PC-3 (cell line): ENCODE results near the gene OR52E2.

Source experiments
- EZH2 ChIP-seq: fragments of 300-600 bp; sonication (generic); IDR thresholded peaks from one replicate; pipeline ENCODE4 v1.6.1; 2017; ENCODE audit warnings: antibody characterized with exemption, mild to moderate bottlenecking, low read length; ENCODE audit not compliant: unreplicated experiment
- EZH2phosphoT487 ChIP-seq: fragments of 300-600 bp; sonication (generic); IDR thresholded peaks from 2 replicates; pipeline ENCODE4 v1.6.1; 2018; ENCODE audit warnings: mild to moderate bottlenecking, antibody characterized with exemption, low read length, borderline replicate concordance
- TF ChIP-seq, protein P1 (sequence below): fragments of 300-600 bp; sonication (generic); conservative IDR thresholded peaks from 2 replicates; pipeline ENCODE4 v1.5.1; 2017; ENCODE audit warnings: antibody characterized with exemption, low read depth, mild to moderate bottlenecking, low read length

DNA sequence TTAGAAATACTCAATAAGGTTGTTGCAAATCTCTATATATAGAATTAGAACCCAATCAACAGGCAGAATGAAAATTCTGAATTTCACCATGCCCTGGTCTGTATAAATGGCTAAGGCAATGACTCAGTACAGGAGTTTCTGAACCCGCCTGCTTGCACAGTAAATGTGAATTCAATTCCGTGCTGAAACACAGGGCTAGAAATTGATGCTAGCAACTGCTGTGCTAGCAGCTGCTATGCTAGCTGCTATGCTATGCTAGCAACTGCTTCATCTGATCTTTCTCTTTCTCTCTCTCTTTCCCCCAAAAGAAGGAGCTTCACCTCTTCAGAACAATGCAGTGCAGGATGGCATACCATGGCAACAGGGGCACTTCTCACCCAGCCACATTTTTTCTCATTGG lies 22.8 kb downstream of the OR52E2 start:
- TF ChIP-seq, protein P1, sequence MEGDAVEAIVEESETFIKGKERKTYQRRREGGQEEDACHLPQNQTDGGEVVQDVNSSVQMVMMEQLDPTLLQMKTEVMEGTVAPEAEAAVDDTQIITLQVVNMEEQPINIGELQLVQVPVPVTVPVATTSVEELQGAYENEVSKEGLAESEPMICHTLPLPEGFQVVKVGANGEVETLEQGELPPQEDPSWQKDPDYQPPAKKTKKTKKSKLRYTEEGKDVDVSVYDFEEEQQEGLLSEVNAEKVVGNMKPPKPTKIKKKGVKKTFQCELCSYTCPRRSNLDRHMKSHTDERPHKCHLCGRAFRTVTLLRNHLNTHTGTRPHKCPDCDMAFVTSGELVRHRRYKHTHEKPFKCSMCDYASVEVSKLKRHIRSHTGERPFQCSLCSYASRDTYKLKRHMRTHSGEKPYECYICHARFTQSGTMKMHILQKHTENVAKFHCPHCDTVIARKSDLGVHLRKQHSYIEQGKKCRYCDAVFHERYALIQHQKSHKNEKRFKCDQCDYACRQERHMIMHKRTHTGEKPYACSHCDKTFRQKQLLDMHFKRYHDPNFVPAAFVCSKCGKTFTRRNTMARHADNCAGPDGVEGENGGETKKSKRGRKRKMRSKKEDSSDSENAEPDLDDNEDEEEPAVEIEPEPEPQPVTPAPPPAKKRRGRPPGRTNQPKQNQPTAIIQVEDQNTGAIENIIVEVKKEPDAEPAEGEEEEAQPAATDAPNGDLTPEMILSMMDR = no peak
- TF ChIP-seq EZH2 (no peak), EZH2phosphoT487 (no peak)
